Endodermal cell (in vitro differentiated cells): ENCODE measurements around the gene SYMPK. TPM values are rescaled to one million over a fixed set of nuclear protein-coding genes. Genes with fewer than 3 reads are reported as not detected.
A peak's percentile ranks its signal among the peaks of the same experiment; 100 is the strongest.

Experiments
- DNase-seq: peaks from one replicate; pipeline ENCODE4 v3.0.0-alpha.2; 2017
- H3K27ac ChIP-seq: 2 replicates; pipeline ENCODE4 v1.5.1; 2013; ENCODE audit warnings: mild to moderate bottlenecking, low read depth, low read length, moderate library complexity
- H3K27me3 ChIP-seq: 2 replicates; pipeline ENCODE4 v1.6.1; 2013; ENCODE audit warnings: mild to moderate bottlenecking, low read length, moderate library complexity; ENCODE audit not compliant: insufficient read depth, control insufficient read depth, poor library complexity, severe bottlenecking
- H3K36me3 ChIP-seq: 2 replicates; pipeline ENCODE4 v1.7.0; 2013; ENCODE audit warnings: mild to moderate bottlenecking, low read length, moderate library complexity; ENCODE audit not compliant: control insufficient read depth, insufficient read depth
- H3K4me1 ChIP-seq: one replicate; pipeline ENCODE4 v1.7.0; 2013; ENCODE audit warnings: low read length; ENCODE audit not compliant: control insufficient read depth, insufficient read depth
- H3K4me3 ChIP-seq: 2 replicates; pipeline ENCODE4 v1.5.1; 2013; ENCODE audit warnings: mild to moderate bottlenecking, low read length, moderate library complexity
- H3K9ac ChIP-seq: 2 replicates; pipeline ENCODE4 v1.6.1; 2013; ENCODE audit warnings: mild to moderate bottlenecking, low read length, moderate library complexity; ENCODE audit not compliant: poor library complexity, severe bottlenecking; ENCODE audit errors: extremely low read depth
- H3K9me3 ChIP-seq: 2 replicates; pipeline ENCODE4 v1.6.1; 2013; ENCODE audit warnings: mild to moderate bottlenecking, low read length, moderate library complexity; ENCODE audit not compliant: control insufficient read depth
- H3K27ac Mint-ChIP-seq: 2 replicates; pipeline ENCODE4 v1.8.0; 2020; ENCODE audit warnings: mixed read lengths
- H3K27me3 Mint-ChIP-seq: 2 replicates; pipeline ENCODE4 v1.8.0; 2021; ENCODE audit warnings: mild to moderate bottlenecking, mixed read lengths; ENCODE audit not compliant: insufficient read depth
- H3K36me3 Mint-ChIP-seq: 2 replicates; pipeline ENCODE4 v1.8.0; 2020; ENCODE audit warnings: low read depth, mixed read lengths
- H3K4me1 Mint-ChIP-seq: 2 replicates; pipeline ENCODE4 v1.8.0; 2020; ENCODE audit warnings: mixed read lengths
- H3K4me3 Mint-ChIP-seq: 2 replicates; pipeline ENCODE4 v1.8.0; 2020; ENCODE audit warnings: mild to moderate bottlenecking, moderate library complexity, mixed read lengths
- H3K9me3 Mint-ChIP-seq: 2 replicates; pipeline ENCODE4 v1.8.0; 2020; ENCODE audit warnings: mild to moderate bottlenecking, mixed read lengths
- CTCF ChIP-seq: fragments of 200-600 bp; sonication (generic); conservative IDR thresholded peaks from 2 replicates; pipeline ENCODE4 v1.5.0; 2021; ENCODE audit warnings: antibody characterized with exemption, mild to moderate bottlenecking
- WGBS, 2 experiments: methylation state at CpG; one replicate each; pipeline versions ENCODE4 v1.1.5 to v1.1.7; 2013; ENCODE audit warnings: missing lambda C conversion rate in 2 of 2, mixed read lengths in 1 of 2; ENCODE audit not compliant: insufficient coverage in 1 of 2, insufficient read length in 1 of 2; 5-methylcytosine and 5-hydroxymethylcytosine counted together
- total RNA-seq, 2 donors: library from RNA; stranded (reverse); fragmentation: NEBNext Ultra II Directional in 1 of 2; extraction: Animal tissue kit (Norgen Biotek cat#: 25700) in 1 of 2; gene quantifications; 2 replicates in 1 of 2; 3 replicates in 1 of 2; pipeline ENCODE4 v1.2.1, GENCODE V29; 2021

SYMPK gene
- total RNA-seq, 2 donors from 2014 or later, result 104 to 119 TPM

- peak overlapping the region; percentile 74 for H3K27ac Mint-ChIP-seq
- H3K4me3 Mint-ChIP-seq, result no peak overlapping the region
Measured at GRCh38 chr19:45879971-45880370, 17.0 kb upstream of the SYMPK start.

GRCh38 chr19:45879055-45879454, 16.1 kb upstream of the SYMPK start:
- H3K9me3 ChIP-seq, result no peaks in the 10 kb centered on the region
- H3K4me3 ChIP-seq, result no peak overlapping the region
- no peak for TF ChIP-seq CTCF
- H3K9ac ChIP-seq, result no peak overlapping the region
- H3K27ac ChIP-seq, result no peak overlapping the region
- H3K9me3 Mint-ChIP-seq, result no peaks in the 10 kb centered on the region
- H3K36me3 Mint-ChIP-seq, result peaks cover under 1% of the 10 kb centered on the region
- H3K27me3 ChIP-seq, result no peaks in the 10 kb centered on the region
- DNase-seq, result no peak
- H3K4me1 ChIP-seq, result peaks cover 13% of the 10 kb centered on the region
- H3K36me3 ChIP-seq, result peaks cover 3% of the 10 kb centered on the region
- no peak overlapping the region for H3K27ac Mint-ChIP-seq
- peaks cover 57% of the 10 kb centered on the region for H3K4me1 Mint-ChIP-seq
- WGBS, 2 experiments, result 89 to 100% methylated on average over 1 to 8 of the region's 8 CpGs
- H3K4me3 Mint-ChIP-seq, result no peak overlapping the region
- H3K27me3 Mint-ChIP-seq, result no peaks in the 10 kb centered on the region

More at GRCh38 chr19:45879971-45880370, 17.0 kb upstream of the SYMPK start:
- Histone ChIP-seq H3K27me3 (no peaks in the 10 kb centered on the region), H3K4me1 (peaks cover 13% of the 10 kb centered on the region), H3K4me3 (no peak overlapping the region), H3K9me3 (no peaks in the 10 kb centered on the region), H3K27ac (no peak overlapping the region), H3K36me3 (peaks cover 3% of the 10 kb centered on the region), H3K9ac (no peak overlapping the region)
- WGBS, 2 experiments, result 92 to 95% methylated on average over 2 of the region's 2 CpGs
- Mint-ChIP-seq H3K36me3 (no peaks in the 10 kb centered on the region), H3K27me3 (no peaks in the 10 kb centered on the region), H3K9me3 (no peaks in the 10 kb centered on the region), H3K4me1 (peaks cover 50% of the 10 kb centered on the region)
- no peak for TF ChIP-seq CTCF
- DNase-seq, result no peak

GRCh38 chr19:45878043-45878794, 15.3 kb upstream of the SYMPK start:
- Histone ChIP-seq H3K4me3 (no peak overlapping the region), H3K9ac (no peak overlapping the region), H3K27me3 (no peaks in the 10 kb centered on the region), H3K4me1 (peaks cover 18% of the 10 kb centered on the region), H3K36me3 (peaks cover 5% of the 10 kb centered on the region), H3K9me3 (no peaks in the 10 kb centered on the region), H3K27ac (no peak overlapping the region)
- 90 to 91% methylated on average over 7 to 11 of the region's 11 CpGs for WGBS, 2 experiments
- no peaks in the 10 kb centered on the region for H3K27me3 Mint-ChIP-seq
- peaks cover 9% of the 10 kb centered on the region for H3K36me3 Mint-ChIP-seq
- no peaks in the 10 kb centered on the region for H3K9me3 Mint-ChIP-seq
- H3K27ac Mint-ChIP-seq, result peak overlapping the region; percentile 12
- peak; percentile 49 for DNase-seq
- peaks cover 62% of the 10 kb centered on the region for H3K4me1 Mint-ChIP-seq
- no peak overlapping the region for H3K4me3 Mint-ChIP-seq
- no peak for TF ChIP-seq CTCF
